Body of pancreas (tissue), 4 donors: ENCODE measurements around the gene FLNC.

Source experiments
- POLR2A ChIP-seq, 3 donors: fragments of 450-650 bp; IDR thresholded peaks; one replicate each; pipeline ENCODE4 v1.6.1; 2016; ENCODE audit warnings: antibody characterized with exemption in 3 of 3, mild to moderate bottlenecking in 2 of 3
- TF ChIP-seq, protein P1 (sequence below), 7 experiments: fragments of 450-650 bp in 4 of 7; fragments of 200-600 bp in 3 of 7; sonication (generic) in 3 of 7; IDR thresholded peaks; one replicate each; pipeline ENCODE4 v1.5.1; 2016 to 2019; ENCODE audit warnings: antibody characterized with exemption in 7 of 7

- TF ChIP-seq, protein P1, sequence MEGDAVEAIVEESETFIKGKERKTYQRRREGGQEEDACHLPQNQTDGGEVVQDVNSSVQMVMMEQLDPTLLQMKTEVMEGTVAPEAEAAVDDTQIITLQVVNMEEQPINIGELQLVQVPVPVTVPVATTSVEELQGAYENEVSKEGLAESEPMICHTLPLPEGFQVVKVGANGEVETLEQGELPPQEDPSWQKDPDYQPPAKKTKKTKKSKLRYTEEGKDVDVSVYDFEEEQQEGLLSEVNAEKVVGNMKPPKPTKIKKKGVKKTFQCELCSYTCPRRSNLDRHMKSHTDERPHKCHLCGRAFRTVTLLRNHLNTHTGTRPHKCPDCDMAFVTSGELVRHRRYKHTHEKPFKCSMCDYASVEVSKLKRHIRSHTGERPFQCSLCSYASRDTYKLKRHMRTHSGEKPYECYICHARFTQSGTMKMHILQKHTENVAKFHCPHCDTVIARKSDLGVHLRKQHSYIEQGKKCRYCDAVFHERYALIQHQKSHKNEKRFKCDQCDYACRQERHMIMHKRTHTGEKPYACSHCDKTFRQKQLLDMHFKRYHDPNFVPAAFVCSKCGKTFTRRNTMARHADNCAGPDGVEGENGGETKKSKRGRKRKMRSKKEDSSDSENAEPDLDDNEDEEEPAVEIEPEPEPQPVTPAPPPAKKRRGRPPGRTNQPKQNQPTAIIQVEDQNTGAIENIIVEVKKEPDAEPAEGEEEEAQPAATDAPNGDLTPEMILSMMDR (IDR thresholded peaks at IDR 0.05): no peak
- TF ChIP-seq POLR2A (IDR thresholded peaks at IDR 0.05): no peak
These were observed 36.2 kb upstream of the FLNC start for GRCh38 chr7:128794020-128794419.
